Measurements from ENCODE around the gene FDX1.

Gene FDX1

DNA sequence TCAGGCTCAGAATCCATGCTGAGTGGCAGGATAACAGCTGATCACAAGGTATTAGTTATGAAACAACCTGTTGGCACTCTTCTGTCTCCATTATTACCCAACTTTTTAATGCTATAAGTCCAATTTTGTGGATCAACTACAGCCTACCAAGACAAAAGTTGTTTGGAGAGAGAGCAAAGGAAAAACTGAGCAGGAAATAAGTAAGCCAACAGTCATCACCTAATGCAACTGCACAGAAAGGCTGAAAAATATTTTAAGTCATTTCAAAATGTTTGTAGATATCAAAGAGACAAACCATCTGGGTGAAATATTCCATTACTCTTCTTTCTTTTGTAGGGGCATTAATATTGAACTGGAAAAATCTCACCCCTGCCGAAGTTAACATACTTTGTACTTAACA is 41.6 kb downstream of the FDX1 start:
- no peak overlapping the region for H3K4me3 ChIP-seq (ENCODE audit: low read length)
- no peak for DNase-seq (ENCODE audit: low read depth)
- TF ChIP-seq, protein P1, sequence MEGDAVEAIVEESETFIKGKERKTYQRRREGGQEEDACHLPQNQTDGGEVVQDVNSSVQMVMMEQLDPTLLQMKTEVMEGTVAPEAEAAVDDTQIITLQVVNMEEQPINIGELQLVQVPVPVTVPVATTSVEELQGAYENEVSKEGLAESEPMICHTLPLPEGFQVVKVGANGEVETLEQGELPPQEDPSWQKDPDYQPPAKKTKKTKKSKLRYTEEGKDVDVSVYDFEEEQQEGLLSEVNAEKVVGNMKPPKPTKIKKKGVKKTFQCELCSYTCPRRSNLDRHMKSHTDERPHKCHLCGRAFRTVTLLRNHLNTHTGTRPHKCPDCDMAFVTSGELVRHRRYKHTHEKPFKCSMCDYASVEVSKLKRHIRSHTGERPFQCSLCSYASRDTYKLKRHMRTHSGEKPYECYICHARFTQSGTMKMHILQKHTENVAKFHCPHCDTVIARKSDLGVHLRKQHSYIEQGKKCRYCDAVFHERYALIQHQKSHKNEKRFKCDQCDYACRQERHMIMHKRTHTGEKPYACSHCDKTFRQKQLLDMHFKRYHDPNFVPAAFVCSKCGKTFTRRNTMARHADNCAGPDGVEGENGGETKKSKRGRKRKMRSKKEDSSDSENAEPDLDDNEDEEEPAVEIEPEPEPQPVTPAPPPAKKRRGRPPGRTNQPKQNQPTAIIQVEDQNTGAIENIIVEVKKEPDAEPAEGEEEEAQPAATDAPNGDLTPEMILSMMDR (conservative IDR thresholded peaks at IDR 0.05; ENCODE audit: low read depth, low read length) = no peak

DNA sequence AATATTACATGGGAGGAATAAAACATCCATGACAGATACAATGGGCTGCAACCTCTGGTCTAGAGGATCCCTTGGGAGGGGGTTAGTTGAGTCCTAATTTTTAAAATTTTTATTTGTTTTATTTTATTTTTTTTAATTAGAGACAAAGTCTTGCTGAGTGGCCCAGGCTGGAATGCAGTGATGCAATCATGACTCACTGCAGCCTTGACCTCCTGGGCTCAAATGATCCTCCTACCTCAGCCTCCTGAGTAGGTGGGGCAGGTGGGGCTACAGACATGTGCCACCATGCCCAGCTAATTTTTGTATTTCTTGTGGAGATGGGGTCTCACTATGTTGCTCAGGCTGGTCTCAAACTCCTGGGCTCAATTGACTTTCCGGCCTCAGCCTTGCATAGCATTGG is 43.1 kb downstream of the FDX1 start:
- DNase-seq (ENCODE audit: low read depth) = no peak
- H3K4me3 ChIP-seq (ENCODE audit: low read length) = no peak overlapping the region
- TF ChIP-seq, protein P1 (conservative IDR thresholded peaks at IDR 0.05; ENCODE audit: low read depth, low read length) = no peak

DNA sequence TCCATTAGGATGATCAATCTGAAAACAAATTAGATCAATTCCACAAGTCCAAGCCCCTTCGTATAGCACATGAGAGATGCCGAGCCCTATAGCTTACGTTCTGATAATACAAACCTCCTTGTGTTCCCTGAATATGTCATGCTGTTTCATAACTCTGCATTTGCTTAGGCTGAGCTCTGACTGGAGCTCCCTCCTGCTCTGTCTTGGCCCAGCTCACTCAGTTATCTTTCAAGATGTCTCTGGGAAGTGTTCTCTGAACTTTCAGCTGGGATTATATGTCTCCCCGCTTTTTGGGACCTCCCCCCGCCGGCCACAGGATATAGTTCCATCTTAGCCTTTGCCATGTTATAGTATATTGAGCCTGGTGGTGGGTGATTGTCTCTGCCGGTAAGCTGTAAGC is 44.0 kb downstream of the FDX1 start:
- TF ChIP-seq, protein P1 (conservative IDR thresholded peaks at IDR 0.05; ENCODE audit: low read depth, low read length) = no peak
- H3K4me3 ChIP-seq (ENCODE audit: low read length) = no peak overlapping the region
- DNase-seq (ENCODE audit: low read depth) = no peak

DNA sequence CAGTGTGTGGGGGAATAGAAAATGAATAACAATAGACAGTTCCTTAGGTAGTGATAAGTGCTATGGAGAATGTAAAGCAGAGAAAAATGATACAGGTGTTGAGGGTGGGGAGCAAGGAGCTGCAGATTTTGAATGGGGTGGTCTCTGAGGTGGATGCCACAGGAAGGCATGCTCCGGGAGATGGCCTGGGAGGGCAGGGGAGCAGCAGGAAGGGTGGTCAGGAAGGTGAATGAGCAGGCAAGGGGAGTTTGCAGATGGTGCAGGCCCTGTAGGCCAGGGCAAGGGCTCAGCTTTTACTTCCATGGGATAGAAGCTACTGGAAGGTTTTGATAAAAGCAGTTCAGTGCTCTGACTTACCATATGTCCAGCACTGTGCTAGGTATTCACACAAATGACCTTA is 44.8 kb downstream of the FDX1 start:
- TF ChIP-seq, protein P1 (conservative IDR thresholded peaks at IDR 0.05; ENCODE audit: low read depth, low read length) = no peak
- DNase-seq (ENCODE audit: low read depth) = no peak
- no peak overlapping the region for H3K4me3 ChIP-seq (ENCODE audit: low read length)

DNA sequence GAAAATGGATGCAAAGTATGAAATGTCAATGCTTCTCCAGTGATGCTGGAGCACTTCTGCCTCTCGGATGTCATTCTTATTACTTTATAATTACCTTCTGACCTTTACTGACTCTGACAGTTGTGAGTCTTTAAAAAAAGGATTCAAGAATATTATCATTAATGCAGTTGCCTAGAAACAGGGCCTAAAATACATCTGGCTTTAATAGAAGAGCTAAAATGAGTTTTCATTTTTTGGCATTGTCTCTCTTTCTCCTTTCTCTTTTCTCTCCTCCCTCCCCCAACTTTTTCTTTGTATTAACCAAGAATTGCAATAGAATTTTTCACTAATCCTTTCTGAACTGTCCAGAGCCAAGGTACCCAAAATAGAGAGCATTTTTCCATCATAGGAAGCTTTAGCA is 45.9 kb downstream of the FDX1 start:
- TF ChIP-seq, protein P1 (conservative IDR thresholded peaks at IDR 0.05; ENCODE audit: low read depth, low read length) = no peak
- DNase-seq (ENCODE audit: low read depth) = no peak
- no peak overlapping the region for H3K4me3 ChIP-seq (ENCODE audit: low read length)

DNA sequence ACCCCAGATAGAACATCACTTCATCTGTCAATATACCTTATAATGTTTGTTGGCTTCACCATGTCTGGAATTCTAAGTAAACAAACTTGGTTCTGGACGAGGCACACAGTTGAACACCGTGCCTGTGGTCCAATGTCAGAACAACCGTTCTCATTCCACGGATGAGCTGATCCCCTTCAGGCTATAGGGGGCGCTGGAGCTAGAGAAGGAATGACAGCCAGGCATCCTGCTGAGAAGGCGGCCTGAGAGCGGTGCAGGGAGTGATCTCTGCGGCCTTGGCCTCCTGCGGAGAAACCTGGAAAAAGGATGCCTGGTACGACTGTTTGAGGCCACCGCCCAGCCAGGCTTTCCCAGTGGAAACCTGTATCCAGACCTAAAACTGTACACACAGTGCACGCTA is 48.7 kb downstream of the FDX1 start:
- DNase-seq (ENCODE audit: low read depth) = no peak
- no peak overlapping the region for H3K4me3 ChIP-seq (ENCODE audit: low read length)
- TF ChIP-seq, protein P1 (conservative IDR thresholded peaks at IDR 0.05; ENCODE audit: low read depth, low read length) = peak; percentile 35

DNA sequence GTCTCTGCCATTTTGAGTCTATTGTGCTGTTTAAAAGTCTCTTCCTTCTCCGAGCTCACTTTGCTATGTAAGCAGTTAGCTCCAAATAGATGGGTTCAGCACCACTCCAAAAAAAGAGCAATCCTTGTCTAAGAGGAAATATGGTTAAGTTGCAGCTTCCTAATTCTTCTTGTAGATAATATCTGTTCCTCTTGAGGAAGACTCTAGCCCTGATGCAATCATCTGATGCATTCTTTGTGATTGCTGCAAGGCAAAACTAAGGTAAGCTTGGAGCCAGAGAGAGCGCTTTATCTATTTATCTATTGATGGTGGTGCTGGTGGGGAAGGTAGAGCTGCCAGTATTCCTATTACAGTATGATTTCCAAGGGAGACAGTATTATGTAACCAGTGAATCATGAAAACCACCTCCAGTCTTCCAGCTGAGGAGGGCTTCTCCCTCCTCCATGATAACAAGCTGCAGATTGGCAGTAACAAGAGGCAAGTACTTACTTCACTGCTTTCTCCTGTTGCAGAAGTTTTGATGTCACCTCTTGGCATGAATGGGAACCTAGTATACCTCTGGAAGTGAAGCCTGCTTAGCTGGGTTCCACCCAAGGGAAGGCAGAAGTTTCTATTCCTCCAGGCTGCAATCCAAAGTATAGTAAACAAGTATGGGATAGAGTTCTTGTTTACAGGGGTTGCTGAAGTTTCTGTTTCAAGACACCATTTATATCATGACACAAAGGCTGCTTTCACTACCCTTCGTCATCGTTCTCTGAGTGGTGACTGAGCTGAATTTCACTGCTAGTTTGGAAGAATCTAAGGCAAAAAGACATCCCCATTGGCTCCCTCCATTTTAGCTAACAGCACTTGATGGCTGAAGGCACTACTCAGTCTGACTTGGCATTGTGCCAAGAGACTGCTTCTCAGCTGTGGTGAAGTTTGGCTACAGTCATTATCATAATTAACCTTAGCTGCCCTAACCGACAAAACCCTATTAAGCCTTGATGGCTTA is 49.7 kb downstream of the FDX1 start:
- no peak overlapping the region for H3K4me3 ChIP-seq (ENCODE audit: low read length)

More for the DNA sequence above, 49.7 kb downstream of the FDX1 start:
- no peak for DNase-seq (ENCODE audit: low read depth)
- TF ChIP-seq, protein P1 (conservative IDR thresholded peaks at IDR 0.05; ENCODE audit: low read depth, low read length) = no peak

Data from retinal pigment epithelial cell (primary cell).